Smooth muscle cell (in vitro differentiated cells): Measurements from ENCODE around the gene DNMT3A. TPM values are rescaled to one million over a fixed set of nuclear protein-coding genes. Genes with fewer than 3 reads are reported as not detected.

Experiments used
- DNase-seq: peaks from one replicate; lab custom pipeline; 2025; ENCODE audit not compliant: unreplicated experiment; lab: John Stamatoyannopoulos, UW
- H2AFZ ChIP-seq: fragments of 200-600 bp; sonication (generic); 2 replicates; pipeline ENCODE4 v1.6.0; 2016; ENCODE audit warnings: antibody characterized with exemption, low read depth, mild to moderate bottlenecking
- H3F3A ChIP-seq: fragments of 200-600 bp; sonication (generic); 2 replicates; pipeline ENCODE4 v1.6.0; 2017; ENCODE audit warnings: antibody characterized with exemption, low read depth
- H3K27ac ChIP-seq: fragments of 200-600 bp; sonication (generic); 2 replicates; pipeline ENCODE4 v1.5.1; 2016; ENCODE audit warnings: low read depth, mild to moderate bottlenecking
- H3K27me3 ChIP-seq: fragments of 200-600 bp; sonication (generic); 2 replicates; pipeline ENCODE4 v1.6.1; 2016; ENCODE audit warnings: low read depth, mild to moderate bottlenecking
- H3K36me3 ChIP-seq: fragments of 200-600 bp; sonication (generic); 2 replicates; pipeline ENCODE4 v1.5.1; 2016; ENCODE audit warnings: low read depth
- H3K4me1 ChIP-seq: fragments of 200-600 bp; sonication (generic); 2 replicates; pipeline ENCODE4 v1.5.1; 2016; ENCODE audit warnings: low read depth
- H3K4me2 ChIP-seq: fragments of 200-600 bp; sonication (generic); 2 replicates; pipeline ENCODE4 v1.6.0; 2016; ENCODE audit warnings: mild to moderate bottlenecking
- H3K4me3 ChIP-seq: fragments of 200-600 bp; sonication (generic); 2 replicates; pipeline ENCODE4 v1.5.1; 2016; ENCODE audit warnings: mild to moderate bottlenecking
- H3K79me2 ChIP-seq: fragments of 200-600 bp; sonication (generic); 2 replicates; pipeline ENCODE4 v1.6.0; 2016; ENCODE audit warnings: low read depth, mild to moderate bottlenecking
- H3K9ac ChIP-seq: fragments of 200-600 bp; sonication (generic); 2 replicates; pipeline ENCODE4 v1.6.0; 2016; ENCODE audit warnings: low read depth
- H3K9me3 ChIP-seq: fragments of 200-600 bp; sonication (generic); replicated peaks from 2 replicates; pipeline ENCODE4 v1.5.1; 2016; ENCODE audit warnings: low read depth
- H4K20me1 ChIP-seq: fragments of 200-600 bp; sonication (generic); 2 replicates; pipeline ENCODE4 v1.6.0; 2016; ENCODE audit warnings: low read depth
- CTCF ChIP-seq: fragments of 200-600 bp; sonication (generic); IDR thresholded peaks from 2 replicates; pipeline ENCODE4 v1.5.1; 2017; ENCODE audit warnings: borderline replicate concordance, mild to moderate bottlenecking, antibody characterized with exemption; ENCODE audit not compliant: insufficient read depth, poor library complexity, severe bottlenecking
- WGBS: methylation state at CpG from one replicate; pipeline ENCODE4 v1.1.7; 2016; ENCODE audit warnings: low lambda C conversion rate; 5-methylcytosine and 5-hydroxymethylcytosine counted together
- polyA plus RNA-seq: library from polyadenylated mRNA; unstranded; fragments of >200 nt; fragmentation: Nextera tagmentation; extraction: Ambion mirVana; gene quantifications from 2 replicates; pipeline ENCODE4 v1.2.1, GENCODE V29; 2016
- total RNA-seq: library from RNA; depleted of rRNA; stranded (reverse); fragments of >200 nt; gene quantifications from 2 replicates; pipeline ENCODE4 v1.2.3, GENCODE V29; 2014

DNMT3A gene
- total and polyA plus RNA-seq, 2 experiments from 2014 or later = 16.4 to 19.9 TPM

- Histone ChIP-seq H3K4me2 (no peak overlapping the region), H3K27ac (no peak overlapping the region), H3K4me3 (no peak overlapping the region), H3K9me3 (no peaks in the 10 kb centered on the region), H3F3A (no peaks in the 10 kb centered on the region), H4K20me1 (no peaks in the 10 kb centered on the region), H3K79me2 (no peaks in the 10 kb centered on the region), H3K27me3 (no peaks in the 10 kb centered on the region), H3K9ac (no peak overlapping the region), H3K4me1 (no peaks in the 10 kb centered on the region), H3K36me3 (no peaks in the 10 kb centered on the region), H2AFZ (no peak overlapping the region)
- WGBS = 93% methylated on average over 5 of the region's 5 CpGs
- TF ChIP-seq CTCF = no peak
- no peak for DNase-seq
Observed at GRCh38 chr2:25190536-25190935, 151.2 kb downstream of the DNMT3A start.

GRCh38 chr2:25188405-25188804, 153.3 kb downstream of the DNMT3A start:
- H3K4me1 ChIP-seq = no peaks in the 10 kb centered on the region
- H3K4me2 ChIP-seq = no peak overlapping the region
- H3K4me3 ChIP-seq = no peak overlapping the region
- WGBS = 92% methylated on average over 4 of the region's 4 CpGs
- no peak overlapping the region for H2AFZ ChIP-seq
- H4K20me1 ChIP-seq = no peaks in the 10 kb centered on the region
- H3K79me2 ChIP-seq = no peaks in the 10 kb centered on the region
- no peaks in the 10 kb centered on the region for H3F3A ChIP-seq
- H3K27me3 ChIP-seq = no peaks in the 10 kb centered on the region
- TF ChIP-seq CTCF = no peak
- no peak overlapping the region for H3K9ac ChIP-seq
- no peaks in the 10 kb centered on the region for H3K36me3 ChIP-seq
- no peak for DNase-seq
- no peak overlapping the region for H3K27ac ChIP-seq
- no peaks in the 10 kb centered on the region for H3K9me3 ChIP-seq

GRCh38 chr2:25187729-25188350, 153.9 kb downstream of the DNMT3A start:
- DNase-seq = no peak
- H4K20me1 ChIP-seq = no peaks in the 10 kb centered on the region
- no peak overlapping the region for H3K4me3 ChIP-seq
- no peak overlapping the region for H3K27ac ChIP-seq
- no peaks in the 10 kb centered on the region for H3K9me3 ChIP-seq
- WGBS = 84% methylated on average over 11 of the region's 11 CpGs
- H3K4me1 ChIP-seq = no peaks in the 10 kb centered on the region
- TF ChIP-seq CTCF = no peak
- no peak overlapping the region for H2AFZ ChIP-seq
- H3F3A ChIP-seq = no peaks in the 10 kb centered on the region
- no peaks in the 10 kb centered on the region for H3K27me3 ChIP-seq
- H3K4me2 ChIP-seq = no peak overlapping the region
- H3K79me2 ChIP-seq = no peaks in the 10 kb centered on the region
- H3K9ac ChIP-seq = no peak overlapping the region
- no peaks in the 10 kb centered on the region for H3K36me3 ChIP-seq

- WGBS = 63% methylated on average over 5 of the region's 5 CpGs
- no peaks in the 10 kb centered on the region for H3K36me3 ChIP-seq
- H4K20me1 ChIP-seq = no peaks in the 10 kb centered on the region
Observed at GRCh38 chr2:25184254-25184653, 157.5 kb downstream of the DNMT3A start.

More at GRCh38 chr2:25184254-25184653, 157.5 kb downstream of the DNMT3A start:
- no peak overlapping the region for H3K4me3 ChIP-seq
- no peaks in the 10 kb centered on the region for H3K4me1 ChIP-seq
- H3K27ac ChIP-seq = no peak overlapping the region
- no peak overlapping the region for H2AFZ ChIP-seq
- no peak for DNase-seq
- H3K27me3 ChIP-seq = no peaks in the 10 kb centered on the region
- no peak for TF ChIP-seq CTCF
- H3F3A ChIP-seq = no peaks in the 10 kb centered on the region
- no peaks in the 10 kb centered on the region for H3K9me3 ChIP-seq
- no peak overlapping the region for H3K9ac ChIP-seq
- H3K4me2 ChIP-seq = no peak overlapping the region
- H3K79me2 ChIP-seq = no peaks in the 10 kb centered on the region
